ENCODE data around the gene HPSE2.

DNA sequence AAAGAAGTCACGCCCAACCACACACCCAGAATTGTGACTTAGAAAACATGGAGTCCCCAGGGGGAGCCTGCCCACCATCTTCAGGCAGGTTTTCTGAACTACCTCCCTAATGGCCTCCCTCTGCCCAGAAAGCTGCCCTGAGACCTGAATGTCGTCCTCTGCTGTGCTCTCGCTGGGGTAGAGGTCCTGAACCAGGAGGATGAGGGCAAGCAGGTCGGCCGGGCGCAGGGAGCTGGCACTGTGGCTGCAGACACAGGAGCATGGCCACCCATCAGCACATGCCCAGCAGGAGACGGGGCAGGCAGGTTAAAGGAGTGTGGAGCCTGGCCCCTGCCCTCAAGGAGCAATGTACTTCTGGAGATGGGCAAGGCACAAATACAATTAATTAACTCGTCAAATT is 805.2 kb downstream of the HPSE2 start:
- TF ChIP-seq, protein P1, sequence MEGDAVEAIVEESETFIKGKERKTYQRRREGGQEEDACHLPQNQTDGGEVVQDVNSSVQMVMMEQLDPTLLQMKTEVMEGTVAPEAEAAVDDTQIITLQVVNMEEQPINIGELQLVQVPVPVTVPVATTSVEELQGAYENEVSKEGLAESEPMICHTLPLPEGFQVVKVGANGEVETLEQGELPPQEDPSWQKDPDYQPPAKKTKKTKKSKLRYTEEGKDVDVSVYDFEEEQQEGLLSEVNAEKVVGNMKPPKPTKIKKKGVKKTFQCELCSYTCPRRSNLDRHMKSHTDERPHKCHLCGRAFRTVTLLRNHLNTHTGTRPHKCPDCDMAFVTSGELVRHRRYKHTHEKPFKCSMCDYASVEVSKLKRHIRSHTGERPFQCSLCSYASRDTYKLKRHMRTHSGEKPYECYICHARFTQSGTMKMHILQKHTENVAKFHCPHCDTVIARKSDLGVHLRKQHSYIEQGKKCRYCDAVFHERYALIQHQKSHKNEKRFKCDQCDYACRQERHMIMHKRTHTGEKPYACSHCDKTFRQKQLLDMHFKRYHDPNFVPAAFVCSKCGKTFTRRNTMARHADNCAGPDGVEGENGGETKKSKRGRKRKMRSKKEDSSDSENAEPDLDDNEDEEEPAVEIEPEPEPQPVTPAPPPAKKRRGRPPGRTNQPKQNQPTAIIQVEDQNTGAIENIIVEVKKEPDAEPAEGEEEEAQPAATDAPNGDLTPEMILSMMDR (IDR thresholded peaks at IDR 0.05): no peak
- TF ChIP-seq, protein P2, sequence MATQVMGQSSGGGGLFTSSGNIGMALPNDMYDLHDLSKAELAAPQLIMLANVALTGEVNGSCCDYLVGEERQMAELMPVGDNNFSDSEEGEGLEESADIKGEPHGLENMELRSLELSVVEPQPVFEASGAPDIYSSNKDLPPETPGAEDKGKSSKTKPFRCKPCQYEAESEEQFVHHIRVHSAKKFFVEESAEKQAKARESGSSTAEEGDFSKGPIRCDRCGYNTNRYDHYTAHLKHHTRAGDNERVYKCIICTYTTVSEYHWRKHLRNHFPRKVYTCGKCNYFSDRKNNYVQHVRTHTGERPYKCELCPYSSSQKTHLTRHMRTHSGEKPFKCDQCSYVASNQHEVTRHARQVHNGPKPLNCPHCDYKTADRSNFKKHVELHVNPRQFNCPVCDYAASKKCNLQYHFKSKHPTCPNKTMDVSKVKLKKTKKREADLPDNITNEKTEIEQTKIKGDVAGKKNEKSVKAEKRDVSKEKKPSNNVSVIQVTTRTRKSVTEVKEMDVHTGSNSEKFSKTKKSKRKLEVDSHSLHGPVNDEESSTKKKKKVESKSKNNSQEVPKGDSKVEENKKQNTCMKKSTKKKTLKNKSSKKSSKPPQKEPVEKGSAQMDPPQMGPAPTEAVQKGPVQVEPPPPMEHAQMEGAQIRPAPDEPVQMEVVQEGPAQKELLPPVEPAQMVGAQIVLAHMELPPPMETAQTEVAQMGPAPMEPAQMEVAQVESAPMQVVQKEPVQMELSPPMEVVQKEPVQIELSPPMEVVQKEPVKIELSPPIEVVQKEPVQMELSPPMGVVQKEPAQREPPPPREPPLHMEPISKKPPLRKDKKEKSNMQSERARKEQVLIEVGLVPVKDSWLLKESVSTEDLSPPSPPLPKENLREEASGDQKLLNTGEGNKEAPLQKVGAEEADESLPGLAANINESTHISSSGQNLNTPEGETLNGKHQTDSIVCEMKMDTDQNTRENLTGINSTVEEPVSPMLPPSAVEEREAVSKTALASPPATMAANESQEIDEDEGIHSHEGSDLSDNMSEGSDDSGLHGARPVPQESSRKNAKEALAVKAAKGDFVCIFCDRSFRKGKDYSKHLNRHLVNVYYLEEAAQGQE (IDR thresholded peaks at IDR 0.05; ENCODE audit: insufficient read depth in 1 of 2, low read depth in 2 of 2, low read length in 1 of 2): no peak
